Activated T-cell treated with anti-CD3 and anti-CD28 coated beads for 4 hours (primary cell): ENCODE data around the gene MAP1LC3B2.

ENCODE experiments used
- DNase-seq: peaks from one replicate; pipeline ENCODE4 v3.0.0-alpha.2; 2020

Gene MAP1LC3B2

DNA sequence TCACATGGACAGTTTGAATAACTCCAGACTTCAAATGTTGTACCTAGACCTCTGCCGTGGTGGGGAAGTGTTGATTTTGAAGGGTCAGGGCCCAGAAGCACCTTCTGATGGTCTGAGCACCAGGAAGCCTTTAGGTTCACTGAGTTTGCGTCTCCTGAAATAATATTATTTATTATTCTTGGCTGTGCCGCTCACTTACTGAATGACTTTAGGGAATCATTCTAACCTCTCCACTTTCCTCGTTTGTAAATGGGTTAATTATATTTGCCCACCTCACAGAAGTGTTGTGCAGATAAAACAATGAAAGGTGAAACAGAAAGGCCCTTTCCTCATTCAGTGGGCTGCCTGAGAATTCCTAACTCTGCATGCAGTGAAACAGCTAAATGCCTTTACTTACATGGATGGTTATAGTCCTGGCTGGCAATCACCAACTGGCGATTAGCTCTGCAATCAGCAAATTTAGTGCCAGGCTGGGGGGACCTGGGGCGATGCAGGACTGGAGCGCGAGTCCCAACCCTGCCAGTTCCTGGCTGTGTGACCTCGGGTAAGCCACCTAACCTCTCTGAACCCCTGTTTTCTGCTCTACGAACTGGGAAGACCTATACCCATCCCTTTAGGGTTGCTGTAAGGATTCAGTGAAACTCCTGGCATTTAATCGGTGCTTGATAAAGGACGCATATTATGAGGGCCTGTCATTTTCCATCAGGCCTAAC, 57.5 kb downstream of the MAP1LC3B2 start:
- no peak for DNase-seq

DNA sequence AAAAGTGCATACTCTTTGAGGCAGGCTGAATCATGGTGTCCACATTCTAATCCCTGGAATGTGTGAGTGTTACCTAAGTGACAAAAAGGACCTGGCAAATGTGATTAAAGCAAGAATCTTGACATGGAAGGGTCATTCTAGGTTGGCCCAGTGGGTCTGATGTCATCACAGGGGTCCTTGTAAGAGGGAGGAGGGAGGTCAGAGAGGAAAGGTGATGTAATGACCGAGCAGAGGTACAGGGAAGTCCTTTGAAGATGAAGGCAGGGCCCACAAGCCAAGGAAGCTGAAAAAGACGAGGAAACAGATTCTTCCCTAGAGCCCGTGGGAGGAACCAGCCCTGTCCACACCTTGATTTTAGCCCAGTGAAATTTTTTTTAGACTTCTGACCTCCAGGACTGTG, 60.1 kb downstream of the MAP1LC3B2 start:
- no peak for DNase-seq

DNA sequence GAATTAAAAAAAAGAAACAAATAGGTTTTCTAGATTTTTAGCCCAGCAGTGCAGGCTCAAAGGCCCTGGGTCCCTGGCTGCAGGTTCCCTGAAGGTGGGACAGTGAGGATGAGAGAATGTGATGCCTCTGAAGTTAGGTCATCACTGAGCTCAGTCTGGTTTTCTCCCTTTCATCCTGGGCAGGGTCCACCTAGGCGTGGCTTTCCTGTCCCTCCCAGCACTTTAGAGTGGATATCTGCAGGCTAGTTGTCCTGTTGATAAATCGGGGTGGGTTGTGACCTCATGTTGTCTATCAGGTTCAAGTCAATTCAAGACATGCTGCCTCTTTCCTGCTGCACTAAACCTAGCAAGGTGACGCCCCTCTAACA, 60.9 kb downstream of the MAP1LC3B2 start:
- DNase-seq, result no peak

DNA sequence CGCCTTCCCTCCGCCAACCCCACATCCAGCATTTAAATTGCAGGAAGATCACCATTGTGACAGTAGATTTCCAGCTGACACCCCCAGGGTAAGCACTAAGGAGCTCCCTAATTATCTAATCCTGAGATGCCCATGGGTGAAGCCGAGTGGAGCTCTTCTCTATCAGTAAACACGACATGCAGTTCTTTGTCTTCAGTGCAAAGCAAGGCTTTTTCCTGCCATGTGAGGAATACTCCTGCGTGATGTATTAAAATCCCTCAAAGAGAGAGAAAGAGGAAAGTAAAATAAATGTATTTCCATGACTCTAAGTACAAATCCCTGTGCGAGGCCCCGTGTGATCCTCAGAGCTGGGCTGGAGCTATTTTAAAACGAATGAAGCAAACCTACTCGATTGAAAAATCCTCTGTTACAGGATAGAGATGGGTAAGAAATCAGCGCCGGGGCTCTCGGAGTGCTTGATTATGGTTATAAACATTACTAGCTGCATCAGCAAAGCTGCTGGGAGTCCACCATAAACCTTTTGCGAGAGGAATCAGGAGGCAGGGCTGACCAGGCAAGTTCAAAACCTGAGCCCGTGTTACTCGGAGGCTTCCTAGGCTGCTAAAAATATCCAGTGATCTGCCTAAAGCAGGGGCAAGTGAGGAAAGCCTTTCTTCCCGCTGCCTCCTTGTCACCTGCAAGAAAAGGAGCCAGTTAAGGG, 61.5 kb downstream of the MAP1LC3B2 start:
- DNase-seq, result no peak

DNA sequence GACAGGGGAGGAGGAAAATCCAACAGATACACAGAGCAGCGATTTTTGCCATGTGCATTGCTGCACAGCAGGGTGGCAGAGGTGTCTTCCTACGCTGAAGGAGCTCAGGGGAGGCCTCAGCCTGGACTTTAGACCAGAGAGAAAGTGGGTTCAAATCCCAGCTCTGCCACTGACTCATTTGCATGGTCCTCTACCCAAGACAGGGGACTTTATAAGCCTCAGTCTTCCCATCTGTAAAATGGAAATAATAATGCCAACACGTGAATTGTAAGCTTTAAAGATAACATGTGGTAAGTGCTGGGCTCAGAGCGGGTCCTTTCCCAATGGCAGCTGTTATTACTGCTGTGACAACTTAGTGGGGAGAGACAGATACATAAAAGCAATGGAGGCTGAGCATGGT, 62.0 kb downstream of the MAP1LC3B2 start:
- DNase-seq, result no peak

DNA sequence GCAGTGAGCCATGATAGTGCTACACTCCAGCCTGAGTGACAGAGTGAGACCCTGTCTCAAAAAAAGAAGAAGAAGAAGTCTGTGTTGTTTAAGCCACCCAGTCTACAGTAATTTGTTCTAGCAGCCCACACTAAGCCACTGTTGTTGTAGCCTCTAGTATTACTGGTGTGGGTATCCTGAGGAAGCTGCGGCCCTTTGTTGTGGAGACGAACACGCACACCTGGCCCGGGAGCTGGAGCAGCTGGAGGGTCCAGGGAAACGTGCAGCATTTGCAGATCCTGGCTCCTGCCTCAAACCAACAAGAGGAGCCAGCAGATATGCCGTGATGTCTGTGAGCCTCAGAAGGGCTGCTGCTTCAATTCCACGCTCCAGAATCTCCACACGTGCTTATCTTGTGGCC, 65.3 kb downstream of the MAP1LC3B2 start:
- no peak for DNase-seq

DNA sequence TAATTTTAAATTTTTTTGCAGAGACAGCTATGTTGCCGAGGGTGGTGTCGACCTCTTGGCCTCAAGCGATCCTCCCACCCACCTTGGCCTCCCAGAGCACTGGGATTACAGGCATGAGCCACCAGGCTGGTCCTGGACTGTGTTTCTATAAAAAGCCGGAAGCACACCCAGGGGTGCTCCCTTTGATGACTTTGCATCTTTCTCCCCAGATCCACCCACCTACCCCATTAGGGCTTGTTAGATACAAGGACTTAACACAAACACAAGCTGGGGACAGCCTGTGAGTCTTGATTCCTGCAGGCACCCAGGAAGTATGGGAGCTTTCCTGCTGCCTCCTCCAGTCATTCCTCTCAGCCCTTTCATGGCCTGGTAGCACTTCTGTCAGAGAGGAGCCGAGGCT, 67.0 kb downstream of the MAP1LC3B2 start:
- no peak for DNase-seq
